GM12878 (cell line): ENCODE results near the gene ZDHHC9. TPM values are rescaled to one million over a fixed set of nuclear protein-coding genes. Genes with fewer than 3 reads are reported as not detected.

Experiments
- ATAC-seq: fragments of 200-7000 bp; cut with Tn5 transposase; 3 replicates; pipeline ENCODE4 v1.9.1; 2020; ENCODE audit warnings: mild to moderate bottlenecking, moderate library complexity
- BruUV-seq: library from RNA; stranded (reverse); fragments of 400-500 nt; replicated peaks from 2 replicates; lab custom pipeline; 2021; lab: Mats Ljungman, UMichigan
- CTCF ChIA-PET: fragments of 300-600 bp; sonication (Branson Sonifier 250); formaldehyde crosslinking; extraction: SDS; loops from one replicate; lab custom pipeline; 2021; ENCODE audit warnings: inconsistent platforms; lab: Yijun Ruan, JAX
- POLR2A ChIA-PET: fragments of 350-600 bp; formaldehyde crosslinking; extraction: SDS; loops from one replicate; lab custom pipeline; 2021; ENCODE audit warnings: inconsistent platforms; lab: Charles Lee
- RAD21 ChIA-PET: fragments of 300-600 bp; sonication (Branson Sonifier 250); formaldehyde crosslinking; loops from one replicate; lab custom pipeline; 2023; ENCODE audit warnings: antibody characterized with exemption; ENCODE audit not compliant: unreplicated experiment; lab: Charles Lee
- SMC1A ChIA-PET: fragments of 300-600 bp; sonication (Branson Sonifier 250); formaldehyde crosslinking; loops from one replicate; lab custom pipeline; 2023; ENCODE audit not compliant: unreplicated experiment, uncharacterized antibody; lab: Charles Lee
- DNase-seq: peaks from one replicate; pipeline ENCODE4 v3.0.0-alpha.2; 2011; ENCODE audit warnings: low read depth, low spot score
- FAIRE-seq: peaks from 3 replicates; lab custom pipeline; 2011; peaks lifted over from hg19 to GRCh38; lab: Jason Lieb, UNC
- H2AFZ ChIP-seq: 2 replicates; pipeline ENCODE4 v1.6.0; 2011; ENCODE audit warnings: low read depth, low read length, control low read depth; ENCODE audit not compliant: control insufficient read depth
- H3K27ac ChIP-seq: 2 replicates; pipeline ENCODE4 v1.5.1; 2011; ENCODE audit warnings: control low read depth; ENCODE audit not compliant: control insufficient read depth, insufficient read depth
- H3K27me3 ChIP-seq, 2 experiments: replicated peaks in 1 of 2; 2 replicates each; pipeline versions ENCODE4 v1.6.0 to v1.6.1; 2011; ENCODE audit warnings: low read length in 1 of 2; ENCODE audit not compliant: control insufficient read depth in 2 of 2, insufficient read depth in 2 of 2
- H3K36me3 ChIP-seq, 2 experiments: 2 replicates each; pipeline ENCODE4 v1.5.1; 2011; ENCODE audit warnings: low read length in 1 of 2; ENCODE audit not compliant: control insufficient read depth in 2 of 2, insufficient read depth in 2 of 2
- H3K4me1 ChIP-seq: 2 replicates; pipeline ENCODE4 v1.6.1; 2011; ENCODE audit warnings: mild to moderate bottlenecking, low read length, moderate library complexity, mixed read lengths; ENCODE audit not compliant: control insufficient read depth, insufficient read depth
- H3K4me2 ChIP-seq: 2 replicates; pipeline ENCODE4 v1.6.0; 2011; ENCODE audit warnings: control low read depth; ENCODE audit not compliant: control insufficient read depth, insufficient read depth
- H3K4me3 ChIP-seq: fragments of 200-600 bp; sonication (generic); 2 replicates; pipeline ENCODE4 v1.5.1; 2016
- H3K79me2 ChIP-seq: 2 replicates; pipeline ENCODE4 v1.6.0; 2011; ENCODE audit warnings: low read length; ENCODE audit not compliant: control insufficient read depth, insufficient read depth
- H3K9ac ChIP-seq: 2 replicates; pipeline ENCODE4 v1.8.0; 2011; ENCODE audit warnings: low read length, control low read depth, mixed read lengths; ENCODE audit not compliant: control insufficient read depth, insufficient read depth
- H3K9me3 ChIP-seq: replicated peaks from 3 replicates; pipeline ENCODE4 v1.5.1; 2011; ENCODE audit warnings: mild to moderate bottlenecking, low read length; ENCODE audit not compliant: control insufficient read depth, insufficient read depth
- H4K20me1 ChIP-seq: 2 replicates; pipeline ENCODE4 v1.6.0; 2011; ENCODE audit not compliant: control insufficient read depth, insufficient read depth
- BMI1 ChIP-seq: fragments of 450-650 bp; IDR thresholded peaks from 2 replicates; pipeline ENCODE4 v1.6.1; 2016; ENCODE audit warnings: mild to moderate bottlenecking, moderate library complexity, borderline replicate concordance
- E4F1 ChIP-seq: fragments of 450-650 bp; IDR thresholded peaks from 2 replicates; pipeline ENCODE4 v1.6.1; 2018; ENCODE audit warnings: borderline replicate concordance, mild to moderate bottlenecking; ENCODE audit not compliant: partially characterized antibody
- KDM1A ChIP-seq: fragments of 200-600 bp; sonication (generic); IDR thresholded peaks from 2 replicates; pipeline ENCODE4 v1.6.1; 2016; ENCODE audit warnings: borderline replicate concordance
- MTA2 ChIP-seq: fragments of 450-650 bp; IDR thresholded peaks from 2 replicates; pipeline ENCODE4 v1.6.1; 2016; ENCODE audit warnings: low read depth, mild to moderate bottlenecking, moderate library complexity
- MYB ChIP-seq: fragments of 150-350 bp; IDR thresholded peaks from 2 replicates; pipeline ENCODE4 v1.6.1; 2014; ENCODE audit warnings: mild to moderate bottlenecking, low read depth, low read length, borderline replicate concordance
- NR2C2 ChIP-seq: IDR thresholded peaks from 2 replicates; pipeline ENCODE4 v1.6.1; 2011; ENCODE audit warnings: borderline replicate concordance, low read depth; ENCODE audit not compliant: control insufficient read depth, insufficient read length
- RAD21 ChIP-seq: IDR thresholded peaks from 2 replicates; pipeline ENCODE4 v1.6.1; 2011; ENCODE audit warnings: mild to moderate bottlenecking, low read depth, low read length, moderate library complexity; ENCODE audit not compliant: insufficient read depth
- RB1 ChIP-seq: fragments of 450-650 bp; formaldehyde crosslinking; IDR thresholded peaks from 2 replicates; pipeline ENCODE4 v1.6.1; 2017; ENCODE audit warnings: mild to moderate bottlenecking, borderline replicate concordance
- RFX5 ChIP-seq: IDR thresholded peaks from 2 replicates; pipeline ENCODE4 v1.6.1; 2011; ENCODE audit warnings: low read depth, low read length, improper control_type of control experiment
- SIN3A ChIP-seq: IDR thresholded peaks from 2 replicates; pipeline ENCODE4 v1.6.1; 2012; ENCODE audit warnings: low read depth, low read length, improper control_type of control experiment
- SMARCA5 ChIP-seq: fragments of 450-650 bp; IDR thresholded peaks from 2 replicates; pipeline ENCODE4 v1.6.1; 2017; ENCODE audit warnings: mild to moderate bottlenecking
- SMC3 ChIP-seq: IDR thresholded peaks from 2 replicates; pipeline ENCODE4 v1.6.1; 2011; ENCODE audit warnings: low read length, improper control_type of control experiment, borderline replicate concordance
- SUPT20H ChIP-seq: IDR thresholded peaks from 2 replicates; pipeline ENCODE4 v1.6.1; 2011; ENCODE audit warnings: low read depth, mild to moderate bottlenecking, low read length, moderate library complexity, borderline replicate concordance; ENCODE audit not compliant: control insufficient read depth
- TARDBP ChIP-seq: IDR thresholded peaks from 2 replicates; pipeline ENCODE4 v1.6.1; 2016; ENCODE audit warnings: borderline replicate concordance
- ZBTB40 ChIP-seq: fragments of 450-650 bp; IDR thresholded peaks from 2 replicates; pipeline ENCODE4 v1.6.1; 2016; ENCODE audit warnings: mild to moderate bottlenecking, moderate library complexity, borderline replicate concordance
- ZNF274 ChIP-seq: IDR thresholded peaks from one replicate; pipeline ENCODE4 v1.8.0; 2011; ENCODE audit not compliant: insufficient read length, insufficient read depth
- WGBS: methylation state at CpG from one replicate; pipeline ENCODE4 v1.1.6; 2016; ENCODE audit warnings: low lambda C conversion rate; ENCODE audit not compliant: insufficient replicate concordance, insufficient coverage; ENCODE audit errors: missing lambda C conversion rate; 5-methylcytosine and 5-hydroxymethylcytosine counted together
- in situ Hi-C: fragments of 300-500 bp; cut with MboI; formaldehyde crosslinking; loops from 9 replicates; pipeline ENCODE4 v1.14.3; 2018; ENCODE audit warnings: mixed read lengths
- intact Hi-C: fragments of 100-400 bp; cut with micrococcal nuclease; formaldehyde crosslinking; loops from one replicate; pipeline ENCODE4 v1.14.2; 2022; ENCODE audit not compliant: unreplicated experiment
- polyA plus RNA-seq, 11 experiments: library from polyadenylated mRNA; depleted of rRNA in 4 of 11; unstranded in 6 of 11; stranded (reverse) in 5 of 11; fragments of >200 nt; fragmentation: Nextera tagmentation in 4 of 11; fragmentation: Illumina TruSeq in 1 of 11; extraction: Ambion mirVana in 4 of 11; extraction: Trizol in 1 of 11; gene quantifications; 1 replicate in 1 of 11; 2 replicates in 10 of 11; pipeline versions ENCODE4 v1.2.1 to v1.2.3, GENCODE V29; 2011 to 2016; ENCODE audit warnings: inconsistent platforms in 2 of 11, missing spikeins in 2 of 11, low read depth in 1 of 11
- total RNA-seq, 4 experiments: library from RNA; depleted of rRNA in 3 of 4; stranded (reverse); fragments of >200 nt in 3 of 4; fragmentation: Illumina TruSeq in 1 of 4; extraction: Trizol in 1 of 4; gene quantifications; 2 replicates each; pipeline versions ENCODE4 v1.2.1 to v1.2.3, GENCODE V29; 2013 to 2021
- TF ChIP-seq, protein P1 (sequence below): fragments of 450-650 bp; IDR thresholded peaks from 2 replicates; pipeline ENCODE4 v1.6.1; 2017; ENCODE audit warnings: borderline replicate concordance

The ZDHHC9 gene
- total and polyA plus RNA-seq, 10 of the 15 experiments (the other 5 are each of a cell fraction or from before 2014, with no cell fraction given): 1.8 to 13.0 (median 5.4) TPM

- H3K9me3 ChIP-seq: no peaks in the 10 kb centered on the region
- BruUV-seq: no TSS peak
- FAIRE-seq: peak; percentile 64
- no peaks in the 10 kb centered on the region; a peak in 1 of 4 replicates for H3K36me3 ChIP-seq
- POLR2A ChIA-PET: no interaction called here
- H3K79me2 ChIP-seq: no peaks in the 10 kb centered on the region
- H3K4me3 ChIP-seq: no peak overlapping the region
- H4K20me1 ChIP-seq: no peaks in the 10 kb centered on the region
- no peak overlapping the region for H3K27ac ChIP-seq
- H3K4me1 ChIP-seq: no peaks in the 10 kb centered on the region
- CTCF ChIA-PET: interaction anchor here (0.6 to 2.7 kb wide), 36 partner anchors 9 to 222 kb away, joined by 3 to 80 read pairs (median 4); partner anchors contain the start of genes APLN and UTP14A
- H2AFZ ChIP-seq: no peak overlapping the region
- intact Hi-C loops (loop anchor here (1.0 to 10.0 kb wide), 7 partner anchors 38 to 242 kb away; no protein-coding TSS in a partner anchor), in situ Hi-C loops (no loop called here)
- H3K27me3 ChIP-seq: no peaks in the 10 kb centered on the region
- no peak overlapping the region for H3K9ac ChIP-seq
- SMC1A ChIA-PET: interaction anchor here (0.6 to 3.8 kb wide), 25 partner anchors 10 to 238 kb away, joined by 3 to 27 read pairs (median 4); partner anchors contain the start of genes SASH3 and XPNPEP2
- 0% methylated on average over 2 of the region's 2 CpGs for WGBS
- ATAC-seq: peak; percentile 97
- no peak overlapping the region for H3K4me2 ChIP-seq
- no peak for DNase-seq
- RAD21 ChIA-PET: interaction anchor here (0.7 to 2.5 kb wide), 11 partner anchors 10 to 187 kb away, joined by 3 to 29 read pairs (median 3); partner anchors contain the start of gene XPNPEP2
- TF ChIP-seq RAD21 (peak; percentile 78), SMARCA5 (peak; percentile 77), E4F1 (no peak), ZBTB40 (no peak), SMC3 (peak; percentile 88), TARDBP (no peak), BMI1 (no peak), MYB (no peak), MTA2 (no peak), SUPT20H (no peak), SIN3A (no peak), ZNF274 (no peak), RB1 (no peak), NR2C2 (no peak), RFX5 (no peak), KDM1A (no peak)
- TF ChIP-seq, protein P1, sequence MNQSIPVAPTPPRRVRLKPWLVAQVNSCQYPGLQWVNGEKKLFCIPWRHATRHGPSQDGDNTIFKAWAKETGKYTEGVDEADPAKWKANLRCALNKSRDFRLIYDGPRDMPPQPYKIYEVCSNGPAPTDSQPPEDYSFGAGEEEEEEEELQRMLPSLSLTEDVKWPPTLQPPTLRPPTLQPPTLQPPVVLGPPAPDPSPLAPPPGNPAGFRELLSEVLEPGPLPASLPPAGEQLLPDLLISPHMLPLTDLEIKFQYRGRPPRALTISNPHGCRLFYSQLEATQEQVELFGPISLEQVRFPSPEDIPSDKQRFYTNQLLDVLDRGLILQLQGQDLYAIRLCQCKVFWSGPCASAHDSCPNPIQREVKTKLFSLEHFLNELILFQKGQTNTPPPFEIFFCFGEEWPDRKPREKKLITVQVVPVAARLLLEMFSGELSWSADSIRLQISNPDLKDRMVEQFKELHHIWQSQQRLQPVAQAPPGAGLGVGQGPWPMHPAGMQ: no peak
These were observed 20.6 kb downstream of the ZDHHC9 start for GRCh38 chrX:129823115-129823514.
